Stimulated activated CD4-positive, alpha-beta T cell treated with anti-CD3 and anti-CD28 coated beads, TNF-alpha, amount 100 ng/mL, for 1 hour (primary cell): ENCODE results near the gene NRXN3.

Source experiments
- DNase-seq, 3 donors: peaks; one replicate each; pipeline ENCODE4 v3.0.0-alpha.2; 2020; ENCODE audit warnings: low read depth in 3 of 3, low spot score in 1 of 3

NRXN3 gene

DNA sequence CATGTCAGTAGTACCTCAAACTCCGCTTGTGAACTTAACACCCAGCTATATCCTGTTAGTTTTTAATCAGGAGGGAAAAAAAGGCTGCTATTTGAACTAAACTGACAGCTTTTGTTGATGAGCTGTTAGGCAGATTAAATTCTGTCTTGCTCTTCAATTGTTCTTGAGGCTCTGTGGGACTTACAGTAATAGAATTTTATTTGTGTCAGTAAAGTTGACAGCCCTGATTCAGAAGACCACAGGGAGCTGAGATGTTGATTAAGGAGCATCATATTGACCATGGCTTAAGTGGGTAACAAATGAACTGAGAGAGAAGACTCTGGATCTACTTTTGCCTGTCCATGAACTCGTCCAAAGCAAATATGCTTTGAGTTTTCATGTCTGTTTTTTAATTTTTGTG, 1418.2 kb downstream of the NRXN3 start:
- DNase-seq, result no peak

DNA sequence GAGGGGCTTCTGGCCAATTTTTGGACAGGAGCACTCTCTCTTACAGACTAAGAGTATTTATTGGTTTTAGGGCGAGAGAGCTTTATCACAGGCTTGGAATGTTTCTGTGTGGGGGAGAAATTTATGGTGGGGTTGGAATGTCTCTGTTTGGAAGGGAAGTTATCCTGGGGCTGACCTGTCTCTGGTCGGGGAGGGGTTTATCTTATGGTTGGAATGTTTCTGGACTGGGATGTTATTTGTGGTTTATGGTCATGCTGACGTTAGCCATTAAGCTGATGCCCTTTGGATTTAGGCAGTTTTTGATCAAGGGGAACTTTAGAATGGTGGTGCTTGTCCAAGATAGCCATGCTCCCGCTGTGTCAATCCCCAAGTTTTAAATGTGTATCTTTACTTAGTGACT, 1426.4 kb downstream of the NRXN3 start:
- DNase-seq, result no peak

DNA sequence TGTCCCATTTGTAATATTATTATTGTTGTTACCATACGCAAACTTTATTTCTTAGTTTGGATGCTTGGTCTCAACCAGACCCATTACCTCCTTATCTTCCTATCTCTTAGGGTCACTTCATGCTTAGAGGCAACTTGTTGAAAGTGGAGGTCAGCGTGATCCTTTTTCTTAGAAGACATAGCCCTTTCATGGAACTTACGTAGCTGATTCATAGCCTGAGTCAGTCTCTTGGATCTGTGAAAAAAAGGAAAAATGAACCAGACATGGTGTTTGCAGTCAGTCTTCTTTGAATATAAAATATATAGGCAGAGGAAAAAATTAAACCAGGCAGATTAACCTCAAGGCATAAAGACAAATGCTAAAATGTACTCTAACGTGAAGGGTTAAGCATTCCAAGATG, 1427.4 kb downstream of the NRXN3 start:
- DNase-seq, result no peak

DNA sequence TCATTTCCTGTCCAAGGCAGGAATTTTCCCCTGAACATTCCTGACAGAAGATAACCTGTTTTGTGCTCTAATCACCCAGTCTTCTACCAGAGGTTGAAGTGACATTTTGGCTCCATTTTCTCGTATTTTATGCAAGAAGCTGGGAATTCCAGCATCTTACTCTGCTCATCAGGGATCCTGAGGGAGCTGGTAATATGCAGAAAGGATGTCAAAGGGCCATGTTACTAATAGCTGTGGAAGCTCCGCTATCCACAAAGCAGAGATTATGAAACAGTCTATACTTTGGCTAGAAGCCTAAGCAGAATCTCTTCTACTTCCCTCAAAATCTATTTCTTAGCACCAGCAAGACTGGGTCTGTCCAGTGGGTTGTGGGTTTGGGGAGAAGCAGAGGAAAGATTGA, 1428.2 kb downstream of the NRXN3 start:
- no peak for DNase-seq

DNA sequence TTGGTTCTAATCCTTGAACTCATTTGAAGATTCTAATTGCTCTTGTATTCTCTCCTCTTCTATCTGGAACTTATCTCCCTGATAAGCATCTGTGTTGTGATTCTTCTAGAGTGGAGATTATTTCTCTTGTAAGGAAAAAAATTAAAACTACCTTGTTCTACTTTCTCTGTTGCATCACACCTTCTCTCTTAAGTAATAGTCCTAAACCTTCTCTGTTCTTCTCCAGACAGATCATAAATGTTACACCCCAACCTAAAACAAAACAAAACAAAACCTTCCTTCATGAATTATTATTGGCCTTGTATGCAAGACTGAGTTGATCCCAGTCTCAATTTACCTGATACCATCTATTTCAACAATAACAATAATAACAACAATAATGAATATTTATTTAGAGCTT, 1429.1 kb downstream of the NRXN3 start:
- no peak for DNase-seq

DNA sequence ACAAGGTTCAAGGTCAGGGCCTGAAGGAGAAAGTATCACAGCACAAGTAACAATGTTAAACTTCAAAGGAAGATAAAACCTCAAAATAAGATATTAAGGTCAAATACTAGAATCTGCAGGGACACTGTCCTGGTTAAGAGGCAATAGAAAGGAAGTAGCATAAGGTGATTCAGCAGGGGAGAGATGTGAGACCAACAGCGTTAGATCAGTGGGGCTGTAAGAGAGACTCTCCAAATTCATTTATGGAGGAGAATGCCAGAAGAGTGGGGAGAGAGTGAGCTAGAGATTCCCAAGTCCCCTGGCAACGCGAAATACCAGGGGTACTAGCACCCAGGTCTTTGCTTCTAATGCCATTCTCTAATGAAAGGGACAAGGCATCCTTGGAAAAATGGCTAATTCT, 1430.2 kb downstream of the NRXN3 start:
- no peak for DNase-seq

DNA sequence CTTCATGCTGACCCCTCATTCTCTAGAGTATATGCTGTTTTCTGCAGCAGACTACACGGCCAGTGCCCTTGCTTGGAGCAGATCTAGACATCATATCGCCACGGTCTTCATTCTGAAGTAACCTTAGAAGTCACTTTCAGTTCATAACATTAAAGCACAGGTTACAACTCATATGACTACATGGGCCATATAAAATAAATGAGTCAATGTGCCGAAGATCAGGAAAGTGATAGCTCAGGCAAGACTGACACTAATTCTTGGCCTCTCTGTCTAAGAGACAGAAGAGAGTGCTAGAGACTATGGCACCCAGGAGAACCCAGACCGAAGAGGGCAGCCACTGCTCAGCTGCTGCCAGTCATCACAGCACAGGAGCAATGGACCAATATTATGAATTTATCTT, 1431.4 kb downstream of the NRXN3 start:
- no peak for DNase-seq

DNA sequence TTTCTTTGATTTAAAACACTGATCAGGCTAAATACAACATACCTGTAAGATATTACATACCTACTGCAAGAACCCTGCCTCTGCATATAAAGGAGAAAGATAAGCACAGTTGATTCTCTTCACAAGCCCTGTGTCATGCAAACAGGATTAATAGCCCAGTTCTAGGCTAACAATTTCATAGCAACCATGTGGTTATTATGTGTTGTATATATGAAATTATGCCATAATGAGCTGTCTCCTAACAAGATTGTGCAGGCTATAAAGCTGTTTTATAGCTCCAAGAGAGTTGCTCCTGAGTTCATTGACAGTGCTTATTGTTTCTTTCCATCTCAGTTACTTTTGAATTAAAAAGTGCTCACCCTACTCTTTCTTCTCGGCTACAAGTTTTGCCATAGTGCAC, 1431.9 kb downstream of the NRXN3 start:
- DNase-seq, result no peak

DNA sequence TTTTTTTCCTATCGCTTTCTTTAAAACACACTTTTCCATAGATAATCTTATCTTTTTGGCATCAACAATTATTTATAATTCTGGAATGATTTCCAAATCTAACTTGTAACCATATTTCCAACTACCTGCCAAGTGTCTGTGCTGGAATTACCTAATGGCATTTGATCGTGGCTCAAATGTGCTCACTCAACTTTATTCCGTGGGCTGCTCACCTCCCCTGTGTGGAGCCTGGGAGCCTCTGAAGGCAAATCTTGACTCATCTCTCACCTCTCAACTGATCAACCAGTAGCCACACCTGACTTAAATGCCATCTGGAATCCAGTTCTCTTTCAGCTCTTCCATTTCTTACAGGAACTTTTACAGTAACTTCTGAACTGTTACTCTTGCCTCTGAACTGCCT, 1432.6 kb downstream of the NRXN3 start:
- DNase-seq, result no peak

DNA sequence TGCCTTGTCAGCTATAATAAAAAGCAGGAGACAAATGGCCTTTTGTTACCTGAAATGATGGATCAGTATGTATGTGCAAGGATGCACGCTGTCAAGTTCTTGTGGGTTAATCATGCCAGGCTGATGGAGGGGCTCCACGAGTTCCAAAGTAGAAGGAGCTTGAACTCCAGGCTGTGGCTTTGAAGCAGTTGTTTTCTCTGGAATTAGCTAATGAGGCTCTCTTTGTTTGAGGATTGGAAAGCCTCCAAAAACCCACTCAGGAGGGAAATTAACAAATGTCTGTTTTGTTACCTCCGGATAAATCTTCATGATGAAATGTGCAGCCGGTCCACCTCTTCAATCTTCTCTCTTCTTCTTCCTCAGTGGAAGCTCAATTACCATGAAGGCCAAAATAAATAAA, 1435.7 kb downstream of the NRXN3 start:
- DNase-seq, result no peak

DNA sequence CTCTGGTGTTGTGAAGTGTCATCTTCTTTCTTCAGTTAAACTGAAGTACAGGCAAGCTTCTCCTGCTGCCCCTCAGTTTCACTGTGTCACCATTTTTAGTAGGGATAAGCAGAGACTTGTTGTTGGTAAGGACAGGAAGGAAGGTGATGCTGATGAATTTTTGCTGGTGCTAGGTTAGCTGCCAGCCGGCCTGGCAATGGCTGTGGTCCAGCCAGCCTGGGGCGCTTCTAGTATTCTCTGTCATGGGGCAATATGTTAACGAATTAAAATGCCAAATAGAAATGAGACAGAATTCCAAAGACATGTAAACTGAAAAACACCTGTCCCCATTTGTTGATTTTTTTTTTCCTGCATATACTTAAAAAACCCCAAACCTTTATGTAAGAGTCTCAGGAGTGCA, 1438.3 kb downstream of the NRXN3 start:
- DNase-seq, result no peak

DNA sequence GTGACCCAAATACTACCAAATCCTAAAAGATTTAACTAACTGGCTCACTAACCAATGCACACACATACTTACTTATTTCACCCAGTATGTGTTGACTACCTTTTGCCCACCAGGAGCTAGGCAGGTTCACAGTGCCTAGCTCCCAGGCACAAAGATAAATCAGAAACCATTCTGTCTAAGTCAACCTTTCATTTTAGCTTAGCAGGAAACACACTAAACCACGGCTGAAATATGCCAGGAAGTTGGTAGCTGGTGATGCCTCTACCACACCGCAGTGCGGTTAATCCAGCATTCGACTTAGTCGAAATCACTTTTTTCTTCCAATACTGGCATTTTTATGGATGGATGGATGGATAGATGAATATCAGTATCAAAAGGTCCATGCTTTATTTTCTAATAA, 1443.5 kb downstream of the NRXN3 start:
- no peak for DNase-seq

DNA sequence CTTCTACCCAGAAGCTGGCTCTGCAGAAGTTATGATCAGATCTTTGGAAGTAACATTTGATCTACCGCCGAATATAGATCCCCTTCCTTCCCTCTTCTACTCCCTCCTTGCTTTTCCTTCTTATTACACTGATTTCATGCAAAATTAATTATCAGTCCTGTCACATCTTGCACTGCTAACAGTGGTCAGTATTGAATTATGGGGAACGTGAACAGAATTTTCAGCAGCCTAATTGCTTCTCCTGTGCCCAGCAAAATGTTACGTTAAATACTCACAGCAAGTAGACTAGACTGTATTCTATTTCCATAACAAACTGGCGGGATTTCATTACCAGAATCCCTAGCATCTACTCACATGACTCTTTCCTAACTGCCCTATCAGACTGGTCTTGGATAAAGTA, 1444.3 kb downstream of the NRXN3 start:
- no peak for DNase-seq

DNA sequence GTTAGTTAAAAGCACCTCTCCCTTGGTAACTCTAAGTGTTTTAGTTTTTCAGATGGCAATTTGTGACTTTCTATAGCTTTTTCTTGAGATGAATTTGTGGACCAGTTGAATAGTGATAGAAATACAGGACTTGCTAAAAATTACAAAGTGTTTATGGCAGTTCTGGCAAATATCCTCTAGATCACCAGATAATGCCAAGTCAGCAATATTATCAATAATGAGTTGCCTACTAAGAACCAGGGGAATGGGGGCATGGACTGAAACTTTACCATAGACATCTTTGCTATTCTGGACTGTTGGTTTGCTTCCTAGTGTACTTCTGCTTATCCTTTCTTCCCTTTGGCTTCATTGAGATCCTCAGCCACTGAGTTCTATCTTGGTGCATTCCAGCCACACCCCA, 1456.9 kb downstream of the NRXN3 start:
- DNase-seq, result no peak

DNA sequence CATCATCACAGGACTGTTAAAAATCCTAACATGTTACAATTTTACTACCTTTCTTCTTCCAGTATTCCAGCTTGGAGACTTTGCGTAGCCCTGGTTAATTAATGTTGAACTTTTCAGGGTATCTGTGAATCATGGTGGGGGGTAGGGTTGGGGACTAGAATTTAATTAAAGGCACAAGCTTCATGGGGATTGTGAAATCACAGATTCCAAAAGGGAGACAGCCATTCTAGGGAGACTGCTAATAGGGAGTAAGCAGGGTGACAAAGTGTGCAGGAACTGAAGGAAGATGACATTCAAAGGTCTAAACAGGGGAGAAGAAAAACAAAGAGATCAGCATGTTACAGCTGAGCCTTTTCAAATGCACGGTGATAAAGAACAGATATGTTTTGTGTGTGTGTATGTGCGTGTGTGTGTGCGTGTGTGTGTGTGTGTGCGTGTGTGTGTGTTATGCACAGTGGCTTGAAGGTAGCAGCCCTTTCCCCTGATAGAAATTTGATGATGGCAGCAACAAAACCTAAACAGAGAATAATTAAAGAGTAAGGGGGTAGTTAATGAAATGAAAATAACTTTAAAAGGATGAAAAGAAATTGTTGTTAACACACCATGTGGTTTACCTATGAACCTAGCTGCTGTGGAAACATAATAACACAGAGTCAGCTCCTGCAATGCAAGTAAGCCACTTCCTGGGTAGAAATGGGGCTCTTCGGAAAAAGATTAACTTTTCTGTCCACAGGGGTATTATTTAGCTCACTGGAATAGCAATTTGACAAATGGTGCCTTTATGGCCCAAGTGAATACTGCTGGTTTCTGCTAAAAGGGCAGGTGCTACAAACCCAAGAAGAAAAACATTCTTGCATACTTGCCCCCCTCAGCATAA, 1459.5 kb downstream of the NRXN3 start:
- no peak for DNase-seq

DNA sequence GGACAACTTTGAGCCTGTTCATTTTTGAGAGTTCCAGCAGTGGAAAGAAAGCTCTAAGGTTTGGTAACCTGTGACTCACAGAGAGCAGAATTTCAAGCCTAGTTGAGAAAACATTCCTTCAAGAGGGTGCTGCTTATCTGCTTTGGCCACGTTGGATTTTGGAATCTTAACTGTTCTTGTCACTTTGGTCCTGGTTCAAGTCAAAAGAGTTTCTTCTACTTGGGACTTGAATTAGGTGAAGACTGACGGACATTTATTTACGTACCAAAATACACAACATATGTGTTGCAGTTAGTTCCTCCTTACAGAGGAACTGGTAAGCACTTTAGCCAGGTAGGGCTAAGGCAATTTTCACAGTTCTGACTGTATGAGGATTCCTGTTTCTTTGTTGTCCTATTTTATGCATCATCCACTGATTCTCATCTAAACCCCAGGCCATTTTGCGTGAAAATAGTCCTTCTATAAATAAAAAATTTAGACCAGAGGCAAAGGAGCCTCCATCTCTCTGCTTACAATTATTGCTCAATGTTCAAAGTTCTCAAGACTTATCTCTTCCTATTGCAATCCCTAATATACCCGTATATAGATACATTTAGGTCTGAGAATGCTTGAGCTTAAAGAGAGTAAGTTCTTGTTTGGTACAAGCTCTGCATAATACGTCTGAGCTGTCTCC, 1460.3 kb downstream of the NRXN3 start:
- no peak for DNase-seq

DNA sequence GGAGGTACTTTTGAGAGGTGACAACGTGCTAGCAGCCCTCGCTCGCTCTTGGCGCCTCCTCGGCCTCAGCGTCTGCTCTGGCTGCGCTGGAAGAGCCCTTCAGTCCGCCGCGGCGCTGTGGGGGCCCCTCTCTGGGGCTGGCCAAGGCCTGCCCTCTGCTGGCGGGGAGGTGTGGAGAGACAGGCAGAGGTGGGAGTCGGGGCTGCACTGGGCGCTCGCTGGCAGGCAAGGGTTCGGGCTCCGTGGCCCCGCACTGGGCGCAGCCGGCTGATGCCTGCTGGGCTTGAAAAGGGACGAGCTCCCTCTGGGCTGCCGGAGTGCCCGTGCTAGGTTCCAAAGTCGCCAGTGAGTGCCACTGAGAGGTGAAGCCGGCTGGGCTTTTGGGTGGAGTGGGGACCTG, 1461.1 kb downstream of the NRXN3 start:
- no peak for DNase-seq

DNA sequence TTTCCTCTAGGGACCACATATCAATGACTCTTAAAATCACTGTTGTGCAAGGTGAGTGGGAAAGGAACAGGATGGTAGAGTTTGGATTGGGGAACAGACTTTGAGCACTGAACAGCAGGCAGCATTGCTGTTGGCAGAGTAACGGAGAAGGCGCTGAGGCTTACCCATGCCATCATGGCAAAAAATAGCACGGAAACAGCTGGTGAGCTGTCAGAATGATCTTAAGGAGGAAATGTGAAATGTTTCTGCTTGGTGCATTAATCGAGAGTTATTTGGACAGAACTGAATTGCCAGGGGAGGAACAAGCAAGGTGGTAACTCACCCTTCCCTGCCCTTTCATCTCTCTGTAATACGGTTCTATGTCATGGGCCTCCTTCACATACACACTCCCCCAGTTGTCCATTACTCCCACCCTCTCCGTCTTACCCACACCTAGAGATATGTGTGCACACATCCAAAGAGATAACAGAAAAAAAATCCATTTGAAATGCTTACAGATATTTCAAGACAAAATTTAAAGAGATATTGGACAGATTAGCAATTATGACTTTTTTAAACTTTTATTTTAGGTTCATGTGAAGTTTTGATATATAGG, 1468.6 kb downstream of the NRXN3 start:
- no peak for DNase-seq

DNA sequence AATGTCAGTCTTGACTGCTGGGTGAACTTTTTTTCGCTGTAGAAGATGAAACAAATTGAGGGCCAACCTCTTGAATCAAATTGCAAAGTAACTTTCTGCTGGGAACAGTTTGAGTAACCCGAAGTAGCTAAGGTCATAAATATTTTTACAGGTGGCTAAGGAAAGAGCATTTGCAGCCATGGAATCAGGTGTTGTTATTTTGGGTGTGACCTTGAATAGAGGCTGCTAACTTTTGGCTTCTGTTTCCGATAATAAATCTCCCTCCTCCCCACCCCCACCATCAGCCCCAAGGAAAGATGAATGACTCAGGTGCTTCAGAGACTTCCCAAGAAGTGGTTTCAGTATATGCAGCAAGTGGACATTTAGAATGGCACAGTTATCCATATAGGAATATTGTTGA, 1469.4 kb downstream of the NRXN3 start:
- DNase-seq, result no peak

DNA sequence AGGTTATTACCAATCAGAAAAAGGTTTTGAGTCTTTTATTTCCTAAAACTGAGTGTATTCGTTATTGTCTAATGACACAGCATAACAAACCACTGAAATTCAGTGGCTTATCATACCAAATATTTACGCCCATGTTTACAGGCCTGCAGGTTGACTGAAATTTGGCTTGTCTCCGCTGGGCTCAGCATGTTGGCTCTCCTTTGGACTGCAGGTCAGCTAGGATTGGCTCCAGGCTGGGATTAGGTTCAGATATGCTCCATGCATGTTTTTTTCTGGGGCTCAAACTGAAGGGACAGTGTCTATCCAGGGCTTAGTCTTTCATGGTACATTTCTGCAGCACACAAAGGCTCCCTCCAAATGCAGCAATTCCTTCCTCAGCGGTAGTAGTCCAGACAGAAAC, 1471.2 kb downstream of the NRXN3 start:
- DNase-seq, result no peak

DNA sequence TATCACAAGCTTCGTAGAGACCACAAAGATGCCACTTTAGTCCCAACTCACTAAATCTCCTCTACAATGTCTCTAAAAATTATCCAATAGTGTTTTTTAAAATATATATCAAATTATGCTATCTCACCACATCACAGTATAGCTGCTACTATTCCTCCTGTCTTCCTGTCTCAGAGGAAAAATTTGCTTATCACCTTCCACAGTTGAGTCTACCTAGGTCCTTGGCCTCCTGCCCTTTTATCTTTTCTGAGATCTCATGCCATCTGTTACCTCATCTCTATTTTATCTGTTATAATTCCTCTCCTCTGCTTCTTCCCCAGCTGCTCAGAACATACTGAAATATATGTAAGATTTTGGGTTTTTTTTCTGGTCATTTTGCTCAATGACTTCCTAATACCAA, 1473.0 kb downstream of the NRXN3 start:
- DNase-seq, result no peak

DNA sequence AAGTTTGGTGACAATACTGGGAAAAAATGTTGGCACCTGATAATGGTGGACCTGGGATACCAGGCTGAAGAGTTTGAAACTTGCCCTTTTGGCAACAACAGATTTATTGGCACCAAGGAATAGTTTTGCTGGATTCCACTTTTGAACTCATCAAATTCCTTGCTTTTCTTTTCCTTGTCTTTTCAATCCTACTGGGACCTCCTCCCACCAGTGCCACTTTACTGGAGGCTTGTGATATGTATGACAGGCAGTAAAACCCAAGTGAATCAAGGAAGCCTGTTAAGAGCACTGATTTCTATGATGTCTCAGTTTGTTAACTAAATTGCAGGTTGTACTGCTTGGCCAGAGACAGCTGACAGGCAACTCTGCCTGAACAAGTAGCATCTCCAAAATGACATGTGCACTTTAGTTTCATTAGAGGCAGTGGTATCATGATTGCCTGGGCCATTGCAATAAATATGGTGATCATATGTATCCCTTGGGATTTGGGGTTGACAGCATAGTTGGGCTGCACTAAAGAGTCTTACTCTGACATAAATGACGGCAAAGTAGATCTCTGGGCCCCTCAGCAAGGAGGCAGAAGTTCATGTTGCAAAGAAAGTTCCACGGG, 1475.7 kb downstream of the NRXN3 start:
- DNase-seq, result no peak
